GM12878 (cell line): ENCODE measurements around the gene RNF103. TPM values are rescaled to one million over a fixed set of nuclear protein-coding genes. Genes with fewer than 3 reads are reported as not detected.

ENCODE experiments used
- ATAC-seq: fragments of 200-7000 bp; cut with Tn5 transposase; 3 replicates; pipeline ENCODE4 v1.9.1; 2020; ENCODE audit warnings: mild to moderate bottlenecking, moderate library complexity
- BruUV-seq: library from RNA; stranded (reverse); fragments of 400-500 nt; replicated peaks from 2 replicates; lab custom pipeline; 2021; lab: Mats Ljungman, UMichigan
- CTCF ChIA-PET: fragments of 300-600 bp; sonication (Branson Sonifier 250); formaldehyde crosslinking; extraction: SDS; loops from one replicate; lab custom pipeline; 2021; ENCODE audit warnings: inconsistent platforms; lab: Yijun Ruan, JAX
- POLR2A ChIA-PET: fragments of 350-600 bp; formaldehyde crosslinking; extraction: SDS; loops from one replicate; lab custom pipeline; 2021; ENCODE audit warnings: inconsistent platforms; lab: Charles Lee
- RAD21 ChIA-PET: fragments of 300-600 bp; sonication (Branson Sonifier 250); formaldehyde crosslinking; loops from one replicate; lab custom pipeline; 2023; ENCODE audit warnings: antibody characterized with exemption; ENCODE audit not compliant: unreplicated experiment; lab: Charles Lee
- SMC1A ChIA-PET: fragments of 300-600 bp; sonication (Branson Sonifier 250); formaldehyde crosslinking; loops from one replicate; lab custom pipeline; 2023; ENCODE audit not compliant: unreplicated experiment, uncharacterized antibody; lab: Charles Lee
- DNase-seq: peaks from one replicate; pipeline ENCODE4 v3.0.0-alpha.2; 2011; ENCODE audit warnings: low read depth, low spot score
- FAIRE-seq: peaks from 3 replicates; lab custom pipeline; 2011; peaks lifted over from hg19 to GRCh38; lab: Jason Lieb, UNC
- H2AFZ ChIP-seq: 2 replicates; pipeline ENCODE4 v1.6.0; 2011; ENCODE audit warnings: low read depth, low read length, control low read depth; ENCODE audit not compliant: control insufficient read depth
- H3K27ac ChIP-seq: 2 replicates; pipeline ENCODE4 v1.5.1; 2011; ENCODE audit warnings: control low read depth; ENCODE audit not compliant: control insufficient read depth, insufficient read depth
- H3K27me3 ChIP-seq, 2 experiments: replicated peaks in 1 of 2; 2 replicates each; pipeline versions ENCODE4 v1.6.0 to v1.6.1; 2011; ENCODE audit warnings: low read length in 1 of 2; ENCODE audit not compliant: control insufficient read depth in 2 of 2, insufficient read depth in 2 of 2
- H3K36me3 ChIP-seq, 2 experiments: 2 replicates each; pipeline ENCODE4 v1.5.1; 2011; ENCODE audit warnings: low read length in 1 of 2; ENCODE audit not compliant: control insufficient read depth in 2 of 2, insufficient read depth in 2 of 2
- H3K4me1 ChIP-seq: 2 replicates; pipeline ENCODE4 v1.6.1; 2011; ENCODE audit warnings: mild to moderate bottlenecking, low read length, moderate library complexity, mixed read lengths; ENCODE audit not compliant: control insufficient read depth, insufficient read depth
- H3K4me2 ChIP-seq: 2 replicates; pipeline ENCODE4 v1.6.0; 2011; ENCODE audit warnings: control low read depth; ENCODE audit not compliant: control insufficient read depth, insufficient read depth
- H3K4me3 ChIP-seq: fragments of 200-600 bp; sonication (generic); 2 replicates; pipeline ENCODE4 v1.5.1; 2016
- H3K79me2 ChIP-seq: 2 replicates; pipeline ENCODE4 v1.6.0; 2011; ENCODE audit warnings: low read length; ENCODE audit not compliant: control insufficient read depth, insufficient read depth
- H3K9ac ChIP-seq: 2 replicates; pipeline ENCODE4 v1.8.0; 2011; ENCODE audit warnings: low read length, control low read depth, mixed read lengths; ENCODE audit not compliant: control insufficient read depth, insufficient read depth
- H3K9me3 ChIP-seq: replicated peaks from 3 replicates; pipeline ENCODE4 v1.5.1; 2011; ENCODE audit warnings: mild to moderate bottlenecking, low read length; ENCODE audit not compliant: control insufficient read depth, insufficient read depth
- H4K20me1 ChIP-seq: 2 replicates; pipeline ENCODE4 v1.6.0; 2011; ENCODE audit not compliant: control insufficient read depth, insufficient read depth
- ATF3 ChIP-seq: IDR thresholded peaks from 2 replicates; pipeline ENCODE4 v1.6.1; 2011; ENCODE audit warnings: low read depth, mild to moderate bottlenecking, low read length, moderate library complexity, borderline replicate concordance; ENCODE audit errors: extremely low read depth
- BCL11A ChIP-seq: IDR thresholded peaks from 2 replicates; pipeline ENCODE4 v1.6.1; 2011; ENCODE audit warnings: low read depth, low read length
- ETV6 ChIP-seq, 2 experiments: fragments of 450-650 bp in 1 of 2; IDR thresholded peaks in 1 of 2; conservative IDR thresholded peaks in 1 of 2; 2 replicates each; pipeline ENCODE4 v1.6.1; 2014; ENCODE audit warnings: antibody characterized with exemption in 1 of 2, borderline replicate concordance in 1 of 2, low read depth in 1 of 2, mild to moderate bottlenecking in 1 of 2, moderate library complexity in 1 of 2
- HCFC1 ChIP-seq: fragments of 150-350 bp; IDR thresholded peaks from 2 replicates; pipeline ENCODE4 v1.6.1; 2014; ENCODE audit warnings: low read length
- JUNB ChIP-seq: IDR thresholded peaks from 2 replicates; pipeline ENCODE4 v1.6.1; 2016; ENCODE audit warnings: antibody characterized with exemption, mild to moderate bottlenecking
- POLR2AphosphoS2 ChIP-seq: IDR thresholded peaks from 2 replicates; pipeline ENCODE4 v1.6.1; 2011; ENCODE audit warnings: low read depth, mild to moderate bottlenecking, low read length, improper control_type of control experiment, moderate library complexity
- TARDBP ChIP-seq: IDR thresholded peaks from 2 replicates; pipeline ENCODE4 v1.6.1; 2016; ENCODE audit warnings: borderline replicate concordance
- ZBTB11 ChIP-seq: fragments of 450-650 bp; formaldehyde crosslinking; IDR thresholded peaks from 2 replicates; pipeline ENCODE4 v1.5.0; 2022; ENCODE audit warnings: mild to moderate bottlenecking, missing genetic modification characterization
- WGBS: methylation state at CpG from one replicate; pipeline ENCODE4 v1.1.6; 2016; ENCODE audit warnings: low lambda C conversion rate; ENCODE audit not compliant: insufficient replicate concordance, insufficient coverage; ENCODE audit errors: missing lambda C conversion rate; 5-methylcytosine and 5-hydroxymethylcytosine counted together
- in situ Hi-C: fragments of 300-500 bp; cut with MboI; formaldehyde crosslinking; loops from 9 replicates; pipeline ENCODE4 v1.14.3; 2018; ENCODE audit warnings: mixed read lengths
- intact Hi-C: fragments of 100-400 bp; cut with micrococcal nuclease; formaldehyde crosslinking; loops from one replicate; pipeline ENCODE4 v1.14.2; 2022; ENCODE audit not compliant: unreplicated experiment
- polyA plus RNA-seq, 11 experiments: library from polyadenylated mRNA; depleted of rRNA in 4 of 11; unstranded in 6 of 11; stranded (reverse) in 5 of 11; fragments of >200 nt; fragmentation: Nextera tagmentation in 4 of 11; fragmentation: Illumina TruSeq in 1 of 11; extraction: Ambion mirVana in 4 of 11; extraction: Trizol in 1 of 11; gene quantifications; 1 replicate in 1 of 11; 2 replicates in 10 of 11; pipeline versions ENCODE4 v1.2.1 to v1.2.3, GENCODE V29; 2011 to 2016; ENCODE audit warnings: inconsistent platforms in 2 of 11, missing spikeins in 2 of 11, low read depth in 1 of 11
- total RNA-seq, 4 experiments: library from RNA; depleted of rRNA in 3 of 4; stranded (reverse); fragments of >200 nt in 3 of 4; fragmentation: Illumina TruSeq in 1 of 4; extraction: Trizol in 1 of 4; gene quantifications; 2 replicates each; pipeline versions ENCODE4 v1.2.1 to v1.2.3, GENCODE V29; 2013 to 2021

The RNF103 gene
- total and polyA plus RNA-seq, 10 of the 15 experiments (the other 5 are each of a cell fraction or from before 2014, with no cell fraction given), result 2.4 to 11.0 (median 8.0) TPM

DNA sequence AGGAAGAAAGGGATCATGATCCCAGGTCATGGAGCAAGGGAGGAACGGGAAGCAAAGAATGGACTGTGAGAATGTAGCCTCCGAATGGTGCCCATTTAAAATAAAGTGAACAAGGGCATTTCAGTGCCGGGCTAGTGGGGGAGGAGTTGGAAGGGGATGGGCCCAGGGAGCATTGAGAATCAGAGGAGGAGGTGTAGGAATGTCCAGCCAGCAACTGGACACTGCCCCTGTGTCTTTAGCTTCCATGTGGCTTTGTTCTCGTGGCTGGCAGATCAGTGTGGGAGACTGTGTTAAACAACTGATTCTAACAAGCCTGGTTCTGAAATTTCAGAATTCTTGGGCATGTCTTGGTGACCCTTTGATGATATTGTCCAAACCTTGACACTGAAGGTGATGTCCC lies 1.4 kb upstream of the RNF103 start:
- 91% methylated on average over 4 of the region's 4 CpGs for WGBS
- ChIA-PET RAD21 (no interaction called here), SMC1A (interaction anchor here (0.8 kb wide), 1 partner anchor 63 kb away, joined by 3 read pairs; no protein-coding TSS in a partner anchor), POLR2A (no interaction called here), CTCF (no interaction called here)
- H3K27ac ChIP-seq, result no peak overlapping the region
- H2AFZ ChIP-seq, result no peak overlapping the region
- peaks cover 29% of the 10 kb centered on the region for H3K79me2 ChIP-seq
- no peaks in the 10 kb centered on the region for H3K9me3 ChIP-seq
- no peak overlapping the region for H3K4me2 ChIP-seq
- no peak for ATAC-seq
- no peaks in the 10 kb centered on the region for H3K36me3 ChIP-seq
- in situ Hi-C loops (no loop called here), intact Hi-C loops (no loop called here)
- H4K20me1 ChIP-seq, result no peaks in the 10 kb centered on the region
- no TSS peak for BruUV-seq
- no peak for TF ChIP-seq HCFC1
- TF ChIP-seq BCL11A, result no peak
- TF ChIP-seq JUNB, result no peak
- no peak for TF ChIP-seq TARDBP
- TF ChIP-seq POLR2AphosphoS2, result no peak
- TF ChIP-seq ZBTB11, result no peak
- TF ChIP-seq ETV6 (conservative IDR thresholded peaks at IDR 0.05 in 1 of 2, IDR thresholded peaks at IDR 0.05 in 1 of 2; ENCODE audit: borderline replicate concordance in 1 of 2, low read depth in 1 of 2), result no peak
- no peak for TF ChIP-seq ATF3
- peaks cover 3% of the 10 kb centered on the region for H3K4me1 ChIP-seq
- no peak overlapping the region for H3K4me3 ChIP-seq
- H3K27me3 ChIP-seq, result no peaks in the 10 kb centered on the region
- DNase-seq, result no peak
- no peak for FAIRE-seq
- no peak overlapping the region for H3K9ac ChIP-seq
